ENCODE results near the gene ZBP1. TPM values are rescaled to one million over a fixed set of nuclear protein-coding genes. Genes with fewer than 3 reads are reported as not detected.
A peak's percentile ranks its signal among the peaks of the same experiment; 100 is the strongest.

Gene ZBP1
- total RNA-seq, 1 experiment from 2014 or later = 2.9 TPM

DNA sequence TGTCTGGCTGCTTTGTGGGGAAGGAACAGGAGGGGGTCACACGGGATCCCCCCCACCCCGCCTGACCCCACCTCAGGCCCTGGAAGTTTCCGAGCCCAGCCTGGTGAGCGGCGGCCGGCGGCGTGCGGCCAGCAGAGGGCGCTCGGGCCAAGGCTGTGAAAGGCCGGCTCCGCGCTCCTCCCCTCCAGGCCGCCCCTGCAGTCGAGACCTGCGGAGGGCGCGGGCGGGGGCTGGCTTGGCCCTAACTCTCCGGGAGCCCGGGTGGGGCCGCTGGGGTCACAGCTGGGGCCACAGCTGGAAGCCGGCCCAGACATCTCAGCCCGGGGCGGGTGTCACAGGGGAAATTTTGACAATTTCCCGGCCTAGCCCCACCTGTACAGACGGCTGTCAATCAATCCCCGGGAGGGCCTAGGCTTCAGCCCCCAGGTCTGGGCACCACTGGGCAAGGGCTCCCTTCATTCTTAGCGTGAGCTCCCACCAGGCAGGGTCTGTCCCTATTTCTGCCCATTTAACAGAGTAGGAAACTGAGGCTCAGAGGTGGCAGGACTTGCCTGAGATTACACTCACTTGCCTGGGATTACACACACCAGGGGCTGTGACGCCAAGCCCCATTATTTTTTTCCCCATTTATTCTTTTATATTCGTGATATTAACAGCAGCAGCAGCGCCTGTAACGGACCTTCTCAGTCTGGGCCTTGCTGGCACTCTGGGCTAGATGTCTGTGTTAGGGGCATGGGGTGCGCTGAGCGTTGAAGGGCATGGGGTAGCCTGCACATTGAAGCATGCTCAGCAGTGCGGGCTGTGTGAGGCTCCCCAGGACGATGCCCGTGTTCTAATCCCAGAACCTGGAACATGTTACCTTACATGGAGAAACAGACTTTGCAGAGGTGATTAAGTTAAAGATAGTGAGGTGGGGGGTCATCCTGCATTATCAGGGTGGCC, 23.0 kb downstream of the ZBP1 start:
- DNase-seq = peak; percentile 85
- Histone ChIP-seq H3K27ac (ENCODE audit: low read length) (no peak overlapping the region), H3K27me3 (ENCODE audit: low read length) (no peaks in the 10 kb centered on the region), H3K4me3 (ENCODE audit: low read length) (no peak overlapping the region), H3K79me2 (ENCODE audit: low read length) (no peaks in the 10 kb centered on the region), H3K4me1 (ENCODE audit: low read length) (peaks cover 41% of the 10 kb centered on the region), H3K9ac (ENCODE audit: low read length) (no peak overlapping the region), H3K36me3 (ENCODE audit: insufficient read depth, low read length) (no peaks in the 10 kb centered on the region), H3K9me2 (replicated peaks; ENCODE audit: insufficient read depth, low read length) (no peaks in the 10 kb centered on the region), H3K4me2 (ENCODE audit: low read depth, low read length, poor library complexity, severe bottlenecking) (peak overlapping the region; percentile 29), H4K20me1 (ENCODE audit: insufficient read depth, low read depth, low read length) (no peaks in the 10 kb centered on the region; the same call in 1 of the 2 replicates), H2AFZ (ENCODE audit: low read length) (no peak overlapping the region), H3K9me3 (ENCODE audit: low read length) (no peaks in the 10 kb centered on the region)

DNA sequence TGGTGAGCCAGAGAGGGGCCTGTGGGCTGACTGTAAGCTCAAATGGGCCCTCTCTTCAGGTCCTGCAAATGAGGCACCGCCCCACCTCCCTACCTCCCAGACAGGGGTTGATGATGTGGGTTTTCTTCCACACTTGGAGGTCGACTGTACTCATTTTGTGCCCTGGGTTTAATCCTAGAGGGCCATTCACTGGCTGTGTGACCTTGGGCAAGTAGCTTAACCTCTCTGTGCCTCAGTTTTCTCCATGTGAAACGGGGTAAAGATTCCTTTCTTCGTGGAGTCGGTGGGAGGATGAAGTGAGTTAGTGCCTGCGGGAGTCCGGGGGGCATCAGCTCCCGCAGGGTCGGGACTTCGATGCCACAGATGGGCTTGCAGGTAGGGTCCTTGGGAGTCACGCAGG, 23.9 kb downstream of the ZBP1 start:
- no peaks in the 10 kb centered on the region for H3K9me3 ChIP-seq (ENCODE audit: low read length)
- H3K9ac ChIP-seq (ENCODE audit: low read length) = no peak overlapping the region
- no peaks in the 10 kb centered on the region; the same call in 1 of the 2 replicates for H4K20me1 ChIP-seq (ENCODE audit: insufficient read depth, low read depth, low read length)
- no peak overlapping the region for H3K4me3 ChIP-seq (ENCODE audit: low read length)
- no peaks in the 10 kb centered on the region for H3K36me3 ChIP-seq (ENCODE audit: insufficient read depth, low read length)
- H3K79me2 ChIP-seq (ENCODE audit: low read length) = no peaks in the 10 kb centered on the region
- H3K4me2 ChIP-seq (ENCODE audit: low read depth, low read length, poor library complexity, severe bottlenecking) = no peak overlapping the region
- DNase-seq = no peak
- peaks cover 41% of the 10 kb centered on the region for H3K4me1 ChIP-seq (ENCODE audit: low read length)
- H3K27ac ChIP-seq (ENCODE audit: low read length) = no peak overlapping the region
- no peak overlapping the region for H2AFZ ChIP-seq (ENCODE audit: low read length)
- H3K27me3 ChIP-seq (ENCODE audit: low read length) = no peaks in the 10 kb centered on the region
- H3K9me2 ChIP-seq (replicated peaks; ENCODE audit: insufficient read depth, low read length) = no peaks in the 10 kb centered on the region

- Histone ChIP-seq H3K4me3 (ENCODE audit: low read length) (no peak overlapping the region), H3K9me3 (ENCODE audit: low read length) (no peaks in the 10 kb centered on the region), H3K9me2 (replicated peaks; ENCODE audit: insufficient read depth, low read length) (no peaks in the 10 kb centered on the region), H3K79me2 (ENCODE audit: low read length) (no peaks in the 10 kb centered on the region), H4K20me1 (ENCODE audit: insufficient read depth, low read depth, low read length) (no peaks in the 10 kb centered on the region; the same call in 1 of the 2 replicates), H2AFZ (ENCODE audit: low read length) (no peak overlapping the region), H3K36me3 (ENCODE audit: insufficient read depth, low read length) (no peaks in the 10 kb centered on the region), H3K4me1 (ENCODE audit: low read length) (peaks cover 32% of the 10 kb centered on the region), H3K27ac (ENCODE audit: low read length) (no peak overlapping the region), H3K9ac (ENCODE audit: low read length) (no peak overlapping the region), H3K4me2 (ENCODE audit: low read depth, low read length, poor library complexity, severe bottlenecking) (no peak overlapping the region), H3K27me3 (ENCODE audit: low read length) (no peaks in the 10 kb centered on the region)
- DNase-seq = no peak
These were observed 24.9 kb downstream of the ZBP1 start for GRCh38 chr20:57595041-57596030.

DNA sequence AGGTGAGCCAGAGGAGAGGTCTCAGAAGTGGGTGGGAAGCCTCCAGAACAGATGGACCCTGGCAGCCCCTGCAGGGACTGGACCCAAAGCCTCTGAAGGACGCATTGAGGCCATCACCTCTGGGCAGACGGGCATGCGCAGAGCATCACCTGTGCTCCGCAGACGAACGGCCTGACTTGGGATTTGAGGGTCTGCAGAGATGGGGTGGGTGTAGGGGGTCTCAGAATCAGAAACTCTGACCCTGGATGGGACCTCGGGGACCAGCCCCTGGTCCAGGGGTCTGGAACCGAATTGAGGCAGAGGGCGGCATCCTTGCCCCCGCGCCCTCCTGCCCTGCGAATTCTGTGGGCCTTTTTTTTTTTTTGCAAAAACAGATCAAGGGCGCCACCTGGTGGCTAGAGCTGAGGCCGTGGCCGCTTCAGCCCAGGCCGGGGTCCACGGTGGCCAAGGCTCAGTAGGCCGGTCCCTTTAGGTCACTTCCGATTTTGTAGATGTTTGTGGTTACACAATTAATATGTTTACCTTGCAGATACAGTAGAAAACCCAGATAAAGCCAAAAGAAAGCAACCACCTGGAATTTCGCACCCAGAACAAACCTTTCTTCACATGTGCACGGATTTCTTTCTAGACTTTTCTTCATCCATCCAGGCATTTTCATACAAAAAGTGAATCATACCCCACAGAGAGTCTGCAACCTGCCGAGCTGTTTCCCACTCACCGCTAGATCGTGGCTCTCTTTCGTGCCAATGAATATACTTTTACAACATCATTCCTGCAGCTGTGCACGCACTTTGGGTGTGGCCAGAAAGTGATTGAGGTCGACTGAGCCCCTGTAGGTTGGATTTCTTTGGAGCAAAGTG, 25.9 kb downstream of the ZBP1 start:
- no peaks in the 10 kb centered on the region for H3K27me3 ChIP-seq (ENCODE audit: low read length)
- peak; percentile 83 for DNase-seq
- H3K4me1 ChIP-seq (ENCODE audit: low read length) = peaks cover 25% of the 10 kb centered on the region
- H3K9ac ChIP-seq (ENCODE audit: low read length) = no peak overlapping the region
- H3K9me3 ChIP-seq (ENCODE audit: low read length) = no peaks in the 10 kb centered on the region
- H2AFZ ChIP-seq (ENCODE audit: low read length) = no peak overlapping the region
- no peak overlapping the region for H3K4me3 ChIP-seq (ENCODE audit: low read length)
- no peaks in the 10 kb centered on the region for H3K36me3 ChIP-seq (ENCODE audit: insufficient read depth, low read length)
- H3K4me2 ChIP-seq (ENCODE audit: low read depth, low read length, poor library complexity, severe bottlenecking) = no peak overlapping the region
- no peaks in the 10 kb centered on the region for H3K9me2 ChIP-seq (replicated peaks; ENCODE audit: insufficient read depth, low read length)
- no peaks in the 10 kb centered on the region for H3K79me2 ChIP-seq (ENCODE audit: low read length)
- H4K20me1 ChIP-seq (ENCODE audit: insufficient read depth, low read depth, low read length) = no peaks in the 10 kb centered on the region; the same call in 1 of the 2 replicates
- H3K27ac ChIP-seq (ENCODE audit: low read length) = no peak overlapping the region

GRCh38 chr20:57593134-57593886, 26.9 kb downstream of the ZBP1 start:
- H3K27me3 ChIP-seq (ENCODE audit: low read length) = no peaks in the 10 kb centered on the region
- H4K20me1 ChIP-seq (ENCODE audit: insufficient read depth, low read depth, low read length) = no peaks in the 10 kb centered on the region; the same call in 1 of the 2 replicates
- H3K9me3 ChIP-seq (ENCODE audit: low read length) = no peaks in the 10 kb centered on the region
- no peaks in the 10 kb centered on the region for H3K36me3 ChIP-seq (ENCODE audit: insufficient read depth, low read length)
- 0 out of 2 replicates have a peak overlapping the region, but pooled peaks have one; percentile 33 for H2AFZ ChIP-seq (ENCODE audit: low read length)
- no peak overlapping the region for H3K27ac ChIP-seq (ENCODE audit: low read length)
- H3K79me2 ChIP-seq (ENCODE audit: low read length) = no peaks in the 10 kb centered on the region
- peaks cover 23% of the 10 kb centered on the region for H3K4me1 ChIP-seq (ENCODE audit: low read length)
- peak overlapping the region; percentile 58 for H3K4me2 ChIP-seq (ENCODE audit: low read depth, low read length, poor library complexity, severe bottlenecking)
- H3K9ac ChIP-seq (ENCODE audit: low read length) = no peak overlapping the region
- H3K4me3 ChIP-seq (ENCODE audit: low read length) = peak overlapping the region; percentile 32; the same call in 1 of the 2 replicates
- peak; percentile 81 for DNase-seq
- no peaks in the 10 kb centered on the region for H3K9me2 ChIP-seq (replicated peaks; ENCODE audit: insufficient read depth, low read length)

DNA sequence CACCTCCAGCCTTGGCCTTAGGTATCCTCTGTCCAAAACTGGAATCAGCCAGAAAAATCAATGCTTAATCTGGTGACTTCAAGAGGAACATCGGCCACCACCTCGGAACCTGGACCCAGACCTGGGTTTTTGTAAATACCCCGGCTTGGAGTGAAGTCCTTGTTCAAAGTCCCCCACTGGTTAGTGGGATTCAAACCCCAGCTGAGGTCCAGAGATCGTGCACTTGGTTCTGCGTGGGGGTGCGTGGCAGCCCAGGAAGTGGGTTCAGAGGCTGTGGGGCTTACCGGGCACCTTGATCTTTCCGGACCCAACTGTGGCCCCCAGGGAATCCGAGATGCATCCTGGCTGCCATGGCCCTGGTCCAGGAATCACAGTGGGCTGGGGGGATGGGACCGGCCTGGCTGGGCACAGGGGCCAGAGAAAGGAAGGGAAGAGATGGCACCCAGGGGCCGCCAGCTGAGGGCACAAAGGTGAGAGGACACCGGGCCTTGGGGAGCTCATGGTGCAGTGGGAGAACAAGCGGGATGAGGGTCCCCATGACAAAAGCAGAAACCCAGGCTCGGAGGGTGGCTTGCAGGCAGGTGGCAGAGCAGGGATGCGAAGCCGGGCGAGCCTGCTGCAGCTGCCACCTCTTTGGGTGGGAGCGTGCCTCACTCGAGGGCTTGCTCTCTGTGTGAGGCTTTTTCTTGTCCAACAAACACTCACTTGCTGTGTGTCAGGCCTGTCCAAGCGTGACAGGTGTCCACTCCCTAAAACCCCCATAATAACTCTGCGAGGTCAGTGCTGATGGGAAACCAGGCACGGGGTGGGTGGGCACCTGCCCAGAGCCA, 27.7 kb downstream of the ZBP1 start:
- Histone ChIP-seq H3K9me2 (replicated peaks; ENCODE audit: insufficient read depth, low read length) (no peaks in the 10 kb centered on the region), H3K4me3 (ENCODE audit: low read length) (no peak overlapping the region), H3K4me1 (ENCODE audit: low read length) (peaks cover 23% of the 10 kb centered on the region), H3K79me2 (ENCODE audit: low read length) (no peaks in the 10 kb centered on the region), H3K9me3 (ENCODE audit: low read length) (no peaks in the 10 kb centered on the region), H3K27ac (ENCODE audit: low read length) (no peak overlapping the region), H3K9ac (ENCODE audit: low read length) (no peak overlapping the region), H3K36me3 (ENCODE audit: insufficient read depth, low read length) (no peaks in the 10 kb centered on the region), H3K27me3 (ENCODE audit: low read length) (no peaks in the 10 kb centered on the region), H4K20me1 (ENCODE audit: insufficient read depth, low read depth, low read length) (no peaks in the 10 kb centered on the region; the same call in 1 of the 2 replicates), H3K4me2 (ENCODE audit: low read depth, low read length, poor library complexity, severe bottlenecking) (peak overlapping the region; percentile 58), H2AFZ (ENCODE audit: low read length) (no peak overlapping the region)
- DNase-seq = no peak
